WTC11 (cell line): Measurements from ENCODE around the gene PRKX. TPM values are rescaled to one million over a fixed set of nuclear protein-coding genes. Genes with fewer than 3 reads are reported as not detected.
"Not testable (repeated sequence)": the region's sequence is repeated elsewhere in the genome, so short reads cannot be mapped to it uniquely, and the experiment has no call there.

ENCODE experiments used
- ATAC-seq: fragments of 200-7000 bp; cut with Tn5 transposase; 2 replicates; pipeline ENCODE4 v1.10.0; 2021; ENCODE audit warnings: mild to moderate bottlenecking, moderate library complexity
- CTCF ChIA-PET: fragments of 300-600 bp; sonication (Branson Sonifier 250); formaldehyde crosslinking; loops from one replicate; lab custom pipeline; 2021; ENCODE audit warnings: antibody characterized with exemption; lab: Charles Lee
- POLR2A ChIA-PET: fragments of 350-600 bp; sonication (Branson Sonifier 250); formaldehyde crosslinking; loops from one replicate; lab custom pipeline; 2021; ENCODE audit warnings: antibody characterized with exemption; lab: Charles Lee
- DNase-seq: peaks from one replicate; pipeline ENCODE4 v3.0.0; 2021; ENCODE audit warnings: low spot score
- H3K27ac Mint-ChIP-seq: 2 replicates; pipeline ENCODE4 v1.8.0; 2021; ENCODE audit warnings: mixed read lengths
- H3K27me3 Mint-ChIP-seq: 2 replicates; pipeline ENCODE4 v1.8.0; 2021; ENCODE audit warnings: low read depth, mild to moderate bottlenecking, moderate library complexity, mixed read lengths
- H3K36me3 Mint-ChIP-seq: 2 replicates; pipeline ENCODE4 v1.8.0; 2021; ENCODE audit warnings: mixed read lengths
- H3K4me1 Mint-ChIP-seq: 2 replicates; pipeline ENCODE4 v1.8.0; 2022; ENCODE audit warnings: mixed read lengths
- H3K4me3 Mint-ChIP-seq: 2 replicates; pipeline ENCODE4 v1.8.0; 2021; ENCODE audit warnings: mild to moderate bottlenecking, moderate library complexity, mixed read lengths
- H3K9me3 Mint-ChIP-seq: 2 replicates; pipeline ENCODE4 v1.8.0; 2021; ENCODE audit warnings: mixed read lengths
- CBFB ChIP-seq: sonication (generic); formaldehyde crosslinking; IDR thresholded peaks from 2 replicates; pipeline ENCODE4 v1.8.1; 2022; ENCODE audit warnings: mild to moderate bottlenecking, low read depth, missing genetic modification reagents
- CREB1 ChIP-seq: sonication (generic); formaldehyde crosslinking; IDR thresholded peaks from 2 replicates; pipeline ENCODE4 v1.8.0; 2023; ENCODE audit warnings: mild to moderate bottlenecking, missing genetic modification reagents
- FOXJ3 ChIP-seq: sonication (generic); formaldehyde crosslinking; IDR thresholded peaks from 2 replicates; pipeline ENCODE4 v1.9.0; 2021; ENCODE audit warnings: missing genetic modification reagents, mild to moderate bottlenecking, borderline replicate concordance
- GTF2I ChIP-seq: fragments of 250-450 bp; sonication (Bioruptor Pico); conservative IDR thresholded peaks from 2 replicates; pipeline ENCODE4 v1.4.0; 2021; ENCODE audit warnings: mild to moderate bottlenecking
- NFATC4 ChIP-seq: fragments of 250-450 bp; sonication (Bioruptor Pico); IDR thresholded peaks from 2 replicates; pipeline ENCODE4 v1.9.0; 2021; ENCODE audit warnings: mild to moderate bottlenecking
- NFE2L1 ChIP-seq: sonication (generic); formaldehyde crosslinking; IDR thresholded peaks from 2 replicates; pipeline ENCODE4 v1.8.1; 2023; ENCODE audit warnings: missing genetic modification reagents
- SMAD3 ChIP-seq: sonication (generic); formaldehyde crosslinking; IDR thresholded peaks from 2 replicates; pipeline ENCODE4 v1.8.0; 2022; ENCODE audit warnings: missing genetic modification reagents, mild to moderate bottlenecking, borderline replicate concordance
- TCF7 ChIP-seq: sonication (generic); formaldehyde crosslinking; IDR thresholded peaks from 2 replicates; pipeline ENCODE4 v1.8.0; 2022; ENCODE audit warnings: mild to moderate bottlenecking, low read depth, missing genetic modification reagents, moderate library complexity
- ZNF138 ChIP-seq: sonication (generic); formaldehyde crosslinking; conservative IDR thresholded peaks from 2 replicates; pipeline ENCODE4 v1.8.1; 2022; ENCODE audit warnings: mild to moderate bottlenecking, moderate library complexity, missing genetic modification reagents
- ZNF671 ChIP-seq: fragments of 250-450 bp; sonication (Bioruptor Pico); IDR thresholded peaks from 2 replicates; pipeline ENCODE4 v1.8.0; 2021; ENCODE audit warnings: mild to moderate bottlenecking
- total RNA-seq: library from RNA; stranded (reverse); gene quantifications from 3 replicates; pipeline ENCODE4 v1.2.3, GENCODE V29; 2021
- TF ChIP-seq, protein P1 (sequence below): sonication (generic); formaldehyde crosslinking; IDR thresholded peaks from 2 replicates; pipeline ENCODE4 v1.8.1; 2022; ENCODE audit warnings: mild to moderate bottlenecking, missing genetic modification reagents, moderate library complexity, borderline replicate concordance
- TF ChIP-seq, protein P2 (sequence below): sonication (generic); formaldehyde crosslinking; IDR thresholded peaks from 2 replicates; pipeline ENCODE4 v1.8.1; 2023; ENCODE audit warnings: mild to moderate bottlenecking, moderate library complexity, missing genetic modification reagents
- TF ChIP-seq, protein P3 (sequence below): sonication (generic); formaldehyde crosslinking; IDR thresholded peaks from 2 replicates; pipeline ENCODE4 v1.8.1; 2022; ENCODE audit warnings: missing genetic modification reagents, borderline replicate concordance
- TF ChIP-seq, protein P4 (sequence below): fragments of 250-450 bp; sonication (Bioruptor Pico); IDR thresholded peaks from 2 replicates; pipeline ENCODE4 v1.9.0; 2021; ENCODE audit warnings: mild to moderate bottlenecking
- TF ChIP-seq, protein P5 (sequence below): sonication (generic); formaldehyde crosslinking; IDR thresholded peaks from 2 replicates; pipeline ENCODE4 v1.8.1; 2023; ENCODE audit warnings: mild to moderate bottlenecking, missing genetic modification reagents

The PRKX gene
- total RNA-seq, 1 experiment from 2014 or later, result 66.6 TPM

DNA sequence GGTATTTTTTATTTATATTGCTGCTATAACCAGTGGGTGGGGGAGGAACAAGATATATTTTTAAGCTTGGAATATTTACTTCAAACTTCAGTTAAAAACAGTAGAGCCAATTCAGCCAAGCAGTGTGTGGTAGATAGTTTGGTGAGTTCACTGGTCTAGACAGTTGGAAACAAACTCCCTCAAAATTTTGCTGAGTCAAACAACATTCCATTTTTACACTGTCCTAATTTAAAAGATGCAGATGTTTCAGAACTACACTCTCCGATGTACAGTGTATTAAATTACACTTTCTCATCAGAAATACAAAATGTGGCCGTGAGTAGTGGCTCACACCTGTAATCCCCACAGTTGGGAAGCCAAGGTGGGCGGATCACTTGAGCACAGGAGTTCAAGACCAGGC, 23.3 kb downstream of the PRKX start:
- ChIA-PET CTCF (no interaction called here), POLR2A (no interaction called here)
- no peaks in the 10 kb centered on the region for H3K27me3 Mint-ChIP-seq
- peaks cover 4% of the 10 kb centered on the region for H3K36me3 Mint-ChIP-seq
- no peaks in the 10 kb centered on the region for H3K9me3 Mint-ChIP-seq
- no peak for DNase-seq
- H3K27ac Mint-ChIP-seq, result no peak overlapping the region
- H3K4me1 Mint-ChIP-seq, result peaks cover 21% of the 10 kb centered on the region
- H3K4me3 Mint-ChIP-seq, result no peak overlapping the region
- no peak for ATAC-seq
- TF ChIP-seq, protein P1, sequence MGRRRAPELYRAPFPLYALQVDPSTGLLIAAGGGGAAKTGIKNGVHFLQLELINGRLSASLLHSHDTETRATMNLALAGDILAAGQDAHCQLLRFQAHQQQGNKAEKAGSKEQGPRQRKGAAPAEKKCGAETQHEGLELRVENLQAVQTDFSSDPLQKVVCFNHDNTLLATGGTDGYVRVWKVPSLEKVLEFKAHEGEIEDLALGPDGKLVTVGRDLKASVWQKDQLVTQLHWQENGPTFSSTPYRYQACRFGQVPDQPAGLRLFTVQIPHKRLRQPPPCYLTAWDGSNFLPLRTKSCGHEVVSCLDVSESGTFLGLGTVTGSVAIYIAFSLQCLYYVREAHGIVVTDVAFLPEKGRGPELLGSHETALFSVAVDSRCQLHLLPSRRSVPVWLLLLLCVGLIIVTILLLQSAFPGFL (CRISPR knock-in tag), result no peak

DNA sequence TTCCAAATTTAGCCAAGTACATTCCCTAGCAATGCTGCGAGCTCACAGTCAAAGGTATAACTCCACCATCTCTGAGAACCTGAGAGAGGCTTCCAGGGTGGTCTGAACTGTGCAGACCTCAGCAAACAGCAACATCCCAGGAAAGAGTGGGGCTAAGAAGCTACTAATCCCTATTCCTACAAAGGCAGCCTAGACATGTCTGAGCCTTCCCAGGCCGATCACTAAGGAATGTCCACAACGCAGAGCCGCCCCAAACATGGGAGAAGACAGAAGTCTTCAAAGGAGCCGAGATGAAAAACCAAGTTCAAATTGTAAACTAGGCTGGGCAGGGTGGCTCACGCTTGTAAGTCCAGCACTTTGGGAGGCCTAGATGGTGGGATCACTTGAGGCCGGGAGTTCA, 30.2 kb downstream of the PRKX start:
- H3K27me3 Mint-ChIP-seq, H3K36me3 Mint-ChIP-seq, H3K4me1 Mint-ChIP-seq, DNase-seq, H3K27ac Mint-ChIP-seq, ATAC-seq, H3K9me3 Mint-ChIP-seq, CTCF ChIA-PET, POLR2A ChIA-PET, H3K4me3 Mint-ChIP-seq: not testable (repeated sequence)

DNA sequence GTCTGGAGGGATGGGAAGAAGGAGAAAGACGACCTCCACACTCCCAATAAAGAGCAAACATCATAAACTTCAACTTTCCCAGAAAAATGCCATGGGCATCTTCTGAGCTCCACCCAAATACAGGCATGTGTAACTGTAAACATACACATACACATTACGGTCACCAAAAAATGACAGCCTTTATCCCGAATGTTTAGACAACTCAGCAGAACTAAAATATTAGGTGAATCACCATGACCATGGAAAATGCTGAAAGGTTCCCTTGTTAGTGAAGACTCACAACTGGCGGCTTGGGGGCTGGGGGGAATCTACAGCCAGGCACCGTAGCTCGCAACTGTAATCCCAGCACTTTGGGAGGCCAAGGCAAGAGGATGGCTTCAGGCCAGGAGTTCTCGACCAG, 33.0 kb downstream of the PRKX start:
- TF ChIP-seq, protein P2, sequence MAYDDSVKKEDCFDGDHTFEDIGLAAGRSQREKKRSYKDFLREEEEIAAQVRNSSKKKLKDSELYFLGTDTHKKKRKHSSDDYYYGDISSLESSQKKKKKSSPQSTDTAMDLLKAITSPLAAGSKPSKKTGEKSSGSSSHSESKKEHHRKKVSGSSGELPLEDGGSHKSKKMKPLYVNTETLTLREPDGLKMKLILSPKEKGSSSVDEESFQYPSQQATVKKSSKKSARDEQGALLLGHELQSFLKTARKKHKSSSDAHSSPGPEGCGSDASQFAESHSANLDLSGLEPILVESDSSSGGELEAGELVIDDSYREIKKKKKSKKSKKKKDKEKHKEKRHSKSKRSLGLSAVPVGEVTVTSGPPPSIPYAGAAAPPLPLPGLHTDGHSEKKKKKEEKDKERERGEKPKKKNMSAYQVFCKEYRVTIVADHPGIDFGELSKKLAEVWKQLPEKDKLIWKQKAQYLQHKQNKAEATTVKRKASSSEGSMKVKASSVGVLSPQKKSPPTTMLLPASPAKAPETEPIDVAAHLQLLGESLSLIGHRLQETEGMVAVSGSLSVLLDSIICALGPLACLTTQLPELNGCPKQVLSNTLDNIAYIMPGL (CRISPR knock-in tag), result no peak
- TF ChIP-seq TCF7 (CRISPR knock-in tag) (no peak), GTF2I (no peak), CREB1 (CRISPR knock-in tag) (no peak), SMAD3 (CRISPR knock-in tag) (no peak), ZNF138 (CRISPR knock-in tag) (no peak), FOXJ3 (CRISPR knock-in tag) (no peak), ZNF671 (CRISPR knock-in tag) (no peak), NFE2L1 (no peak), NFATC4 (no peak), CBFB (CRISPR knock-in tag) (no peak)
- TF ChIP-seq, protein P3, sequence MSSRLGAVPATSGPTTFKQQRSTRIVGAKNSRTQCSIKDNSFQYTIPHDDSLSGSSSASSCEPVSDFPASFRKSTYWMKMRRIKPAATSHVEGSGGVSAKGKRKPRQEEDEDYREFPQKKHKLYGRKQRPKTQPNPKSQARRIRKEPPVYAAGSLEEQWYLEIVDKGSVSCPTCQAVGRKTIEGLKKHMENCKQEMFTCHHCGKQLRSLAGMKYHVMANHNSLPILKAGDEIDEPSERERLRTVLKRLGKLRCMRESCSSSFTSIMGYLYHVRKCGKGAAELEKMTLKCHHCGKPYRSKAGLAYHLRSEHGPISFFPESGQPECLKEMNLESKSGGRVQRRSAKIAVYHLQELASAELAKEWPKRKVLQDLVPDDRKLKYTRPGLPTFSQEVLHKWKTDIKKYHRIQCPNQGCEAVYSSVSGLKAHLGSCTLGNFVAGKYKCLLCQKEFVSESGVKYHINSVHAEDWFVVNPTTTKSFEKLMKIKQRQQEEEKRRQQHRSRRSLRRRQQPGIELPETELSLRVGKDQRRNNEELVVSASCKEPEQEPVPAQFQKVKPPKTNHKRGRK (CRISPR knock-in tag), result no peak
- TF ChIP-seq, protein P4, sequence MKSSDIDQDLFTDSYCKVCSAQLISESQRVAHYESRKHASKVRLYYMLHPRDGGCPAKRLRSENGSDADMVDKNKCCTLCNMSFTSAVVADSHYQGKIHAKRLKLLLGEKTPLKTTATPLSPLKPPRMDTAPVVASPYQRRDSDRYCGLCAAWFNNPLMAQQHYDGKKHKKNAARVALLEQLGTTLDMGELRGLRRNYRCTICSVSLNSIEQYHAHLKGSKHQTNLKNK (CRISPR knock-in tag), result no peak
- TF ChIP-seq, protein P5, sequence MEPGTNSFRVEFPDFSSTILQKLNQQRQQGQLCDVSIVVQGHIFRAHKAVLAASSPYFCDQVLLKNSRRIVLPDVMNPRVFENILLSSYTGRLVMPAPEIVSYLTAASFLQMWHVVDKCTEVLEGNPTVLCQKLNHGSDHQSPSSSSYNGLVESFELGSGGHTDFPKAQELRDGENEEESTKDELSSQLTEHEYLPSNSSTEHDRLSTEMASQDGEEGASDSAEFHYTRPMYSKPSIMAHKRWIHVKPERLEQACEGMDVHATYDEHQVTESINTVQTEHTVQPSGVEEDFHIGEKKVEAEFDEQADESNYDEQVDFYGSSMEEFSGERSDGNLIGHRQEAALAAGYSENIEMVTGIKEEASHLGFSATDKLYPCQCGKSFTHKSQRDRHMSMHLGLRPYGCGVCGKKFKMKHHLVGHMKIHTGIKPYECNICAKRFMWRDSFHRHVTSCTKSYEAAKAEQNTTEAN (CRISPR knock-in tag), result no peak
- TF ChIP-seq, all 79 proteins: peak for 0
- Mint-ChIP-seq H3K36me3 (peaks cover 2% of the 10 kb centered on the region), H3K9me3 (no peaks in the 10 kb centered on the region), H3K27me3 (no peaks in the 10 kb centered on the region), H3K27ac (no peak overlapping the region), H3K4me3 (no peak overlapping the region), H3K4me1 (peaks cover 10% of the 10 kb centered on the region)
- POLR2A ChIA-PET, result no interaction called here
- CTCF ChIA-PET, result no interaction called here
- no peak for ATAC-seq
- DNase-seq, result no peak
